ENCODE measurements around the gene MIPEP.

MIPEP gene

DNA sequence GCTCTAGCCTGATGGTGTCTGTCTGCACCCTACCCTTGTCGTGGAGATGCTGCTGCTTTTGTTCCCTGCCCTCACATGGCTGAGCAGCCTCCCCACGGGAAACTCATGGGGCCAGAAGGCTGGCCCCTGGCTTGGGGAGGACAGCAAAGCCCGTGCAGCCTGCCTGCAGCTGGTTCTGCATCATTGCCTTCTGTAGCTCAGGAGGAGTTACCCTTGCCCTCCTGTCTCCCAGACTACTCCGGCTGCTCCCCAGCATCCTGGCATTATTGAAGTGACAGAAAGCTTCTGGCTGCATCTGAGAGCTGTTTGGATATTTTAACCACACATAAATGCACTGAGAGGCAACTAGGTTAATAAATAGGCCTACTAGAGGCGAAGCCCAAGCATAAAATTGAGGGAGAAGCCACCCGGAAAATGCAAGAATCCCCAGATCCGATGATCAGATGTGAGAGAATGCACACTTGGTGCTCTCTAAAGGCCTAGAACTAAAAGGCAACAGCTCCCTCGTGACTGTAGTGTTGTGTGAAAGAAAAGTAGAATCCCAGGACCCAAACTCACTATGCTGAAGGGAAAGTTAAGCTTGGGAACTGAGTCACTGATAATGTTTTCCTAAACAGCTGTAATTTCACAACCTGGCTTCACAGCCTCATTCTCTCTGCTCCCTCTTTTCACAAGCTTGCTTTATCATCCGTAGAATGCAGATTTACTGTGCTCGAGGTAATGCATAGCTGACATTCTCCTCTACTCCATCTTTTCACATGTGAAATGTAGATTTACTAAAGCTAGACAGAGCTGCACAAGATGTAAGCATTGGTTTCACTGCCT lies 208.1 kb downstream of the MIPEP start:
- DNase-seq (ENCODE audit: low read depth), result no peak

Measured in stimulated activated CD4-positive, alpha-beta T cell treated with anti-CD3 and anti-CD28 coated beads, Interleukin-2, amount 100 ng/mL, for 4 hours (primary cell).